HuH-7 (cell line): ENCODE measurements around the gene IL22.

ENCODE experiments used
- DNase-seq: peaks from one replicate; pipeline ENCODE4 v3.0.0; 2011; ENCODE audit warnings: low spot score

The IL22 gene, protein sequence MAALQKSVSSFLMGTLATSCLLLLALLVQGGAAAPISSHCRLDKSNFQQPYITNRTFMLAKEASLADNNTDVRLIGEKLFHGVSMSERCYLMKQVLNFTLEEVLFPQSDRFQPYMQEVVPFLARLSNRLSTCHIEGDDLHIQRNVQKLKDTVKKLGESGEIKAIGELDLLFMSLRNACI

DNA sequence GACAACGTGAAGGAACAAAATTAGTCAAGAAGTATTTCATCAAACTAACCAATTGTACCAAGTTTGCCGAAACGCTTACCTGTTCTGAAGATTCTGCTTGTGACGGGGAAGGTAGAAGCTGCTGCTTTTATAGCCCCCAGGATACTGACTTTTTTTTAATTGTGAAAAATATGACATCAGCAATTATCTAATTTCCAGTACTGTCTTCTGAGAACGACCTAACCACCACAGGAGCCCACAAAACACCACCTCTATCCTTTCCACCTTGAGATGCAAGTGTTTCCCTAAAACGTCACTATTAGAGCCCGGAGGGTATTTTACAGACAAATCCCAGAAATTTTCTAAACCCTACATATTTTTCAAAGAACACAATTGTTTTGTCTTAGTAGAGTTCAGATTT is at the start of gene IL22:
TSS of gene IL22 (minus strand) at position 101 of the 400 bp plus-strand sequence. CDS start 156 bp downstream, outside the sequence.
- DNase-seq = no peak

- DNase-seq = no peak
Observed at GRCh38 chr12:68297929-68298328, 44.5 kb upstream of the IL22 start.

GRCh38 chr12:68294251-68294650 is 40.8 kb upstream of the IL22 start:
- no peak for DNase-seq

GRCh38 chr12:68293347-68293746 is 39.9 kb upstream of the IL22 start:
- no peak for DNase-seq

- no peak for DNase-seq
Observed at GRCh38 chr12:68292151-68292943, 38.9 kb upstream of the IL22 start.

DNA sequence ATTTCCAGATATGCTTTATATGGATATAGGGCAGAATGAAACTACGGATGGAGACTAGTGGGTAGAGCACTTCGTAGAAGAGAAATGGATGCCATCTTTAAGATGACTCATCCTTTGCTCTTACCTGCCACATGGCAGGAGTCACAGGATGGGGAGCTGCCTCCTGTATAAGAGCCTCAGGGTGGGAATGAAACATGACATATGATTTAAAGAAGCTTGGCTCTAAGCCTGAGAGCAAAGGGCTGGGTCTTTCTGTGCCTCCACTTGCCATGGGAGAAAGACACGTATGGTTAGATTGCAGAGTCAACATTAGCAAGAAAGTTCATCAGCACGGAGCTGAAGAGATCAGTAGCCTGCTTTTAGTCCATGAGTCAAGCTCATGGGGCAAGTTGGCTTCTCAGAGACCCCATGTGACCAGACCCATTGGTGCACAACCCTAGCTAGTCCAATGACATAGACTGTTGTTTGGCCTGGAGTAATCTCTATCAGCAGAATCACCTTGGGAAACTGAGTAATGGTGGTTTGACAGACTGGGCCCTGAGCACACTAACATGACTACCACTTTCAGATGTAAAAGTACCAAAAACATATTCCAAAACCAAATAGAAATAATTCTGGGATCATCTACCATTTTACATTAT is 38.1 kb upstream of the IL22 start:
- DNase-seq = no peak

DNA sequence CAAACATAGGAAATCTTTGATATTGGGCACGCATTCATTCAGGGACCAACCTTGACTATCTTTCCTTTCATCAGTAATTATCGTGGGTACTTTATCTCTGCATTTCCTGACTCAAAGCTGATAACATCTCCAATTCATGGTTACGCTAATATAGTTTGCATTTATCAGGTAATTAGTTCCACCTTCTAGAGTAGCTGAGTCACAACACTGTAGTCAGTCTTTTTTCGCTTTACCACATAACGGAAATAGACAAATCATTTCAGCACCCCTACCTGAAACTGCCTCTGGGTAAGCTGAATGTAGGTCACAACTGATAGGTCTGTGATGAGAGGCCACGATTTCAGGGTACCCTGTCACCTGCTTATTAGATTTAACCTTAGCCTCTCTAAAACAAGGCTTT is 36.7 kb upstream of the IL22 start:
- no peak for DNase-seq

GRCh38 chr12:68287106-68287505 is 33.7 kb upstream of the IL22 start:
- no peak for DNase-seq

- no peak for DNase-seq
Observed at GRCh38 chr12:68286396-68286795, 33.0 kb upstream of the IL22 start.

- DNase-seq = no peak
Observed at GRCh38 chr12:68285541-68285940, 32.1 kb upstream of the IL22 start.

DNA sequence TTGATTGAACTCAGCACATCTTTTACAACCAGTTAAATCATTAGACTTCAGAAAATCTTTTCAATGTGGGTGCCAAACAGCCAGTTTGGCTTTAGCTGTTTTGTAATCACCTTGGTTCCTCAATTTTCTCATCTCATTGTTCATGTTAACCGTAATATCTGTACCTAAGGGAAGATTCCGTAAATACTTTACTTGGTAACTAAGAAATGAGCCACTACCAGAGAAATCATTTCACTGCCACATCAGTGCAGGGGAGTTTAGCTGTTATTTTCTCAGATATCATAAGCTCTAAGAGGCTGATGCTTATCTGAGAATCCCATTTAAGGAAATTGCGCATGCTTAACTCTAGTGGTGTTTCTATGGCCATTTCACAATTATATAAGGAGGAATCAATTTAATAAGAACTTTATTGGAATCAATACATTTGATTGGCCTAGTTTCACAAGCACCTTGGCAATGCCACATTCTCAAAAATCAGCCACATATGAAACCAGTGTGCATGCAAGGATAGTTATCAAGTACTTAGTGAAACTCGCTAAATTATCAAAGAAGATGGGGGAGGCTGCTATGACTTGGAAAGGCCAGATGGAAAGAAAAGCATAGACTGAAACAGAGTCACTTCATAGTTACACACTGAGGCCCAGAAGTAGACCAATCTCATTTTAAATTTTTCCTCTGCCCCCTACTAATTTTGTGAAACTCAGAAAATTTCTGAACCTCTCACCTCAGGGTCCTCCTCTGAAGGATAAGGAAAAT is 28.1 kb upstream of the IL22 start:
- no peak for DNase-seq

DNA sequence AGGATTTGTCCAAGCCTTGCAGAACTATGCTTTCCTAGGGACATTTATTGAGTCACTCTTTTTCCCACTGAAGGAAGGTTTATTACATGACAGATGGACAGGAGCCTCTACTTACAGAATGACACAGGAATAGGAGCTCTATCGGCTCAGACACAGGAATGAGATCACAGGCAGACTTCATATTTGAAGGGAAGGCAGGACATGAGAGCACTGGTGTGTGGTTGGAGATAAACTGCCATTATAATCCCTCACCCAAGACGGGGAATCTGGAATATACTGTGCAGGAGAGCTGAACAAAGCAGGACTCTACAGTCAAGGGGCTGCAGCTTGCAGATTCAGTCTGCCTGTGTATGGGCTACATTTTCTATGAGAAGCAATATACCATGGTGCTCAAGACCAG is 26.8 kb upstream of the IL22 start:
- DNase-seq = no peak

- DNase-seq = peak; percentile 37
Observed at GRCh38 chr12:68279227-68280054, 26.0 kb upstream of the IL22 start.

- DNase-seq = no peak
Observed at GRCh38 chr12:68276402-68276930, 23.1 kb upstream of the IL22 start.

DNA sequence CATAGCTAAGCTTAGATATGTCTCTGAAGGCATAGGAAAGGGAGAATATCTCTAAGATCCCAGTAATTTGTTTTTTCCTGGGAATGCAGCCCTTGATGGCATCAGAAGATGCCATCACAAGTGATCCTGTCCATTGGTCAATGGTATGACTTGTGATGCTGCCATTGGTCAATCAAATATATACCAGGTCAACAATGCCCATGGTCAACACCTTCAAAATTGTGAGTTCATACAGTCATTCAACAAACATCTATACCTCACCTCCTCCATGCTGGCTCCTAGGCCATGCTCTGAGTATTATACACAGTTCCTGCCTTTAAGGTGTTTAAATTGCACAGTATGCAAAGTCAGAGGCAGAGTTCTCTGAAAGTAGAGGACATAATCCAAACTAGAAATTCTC is 19.3 kb upstream of the IL22 start:
- DNase-seq = no peak

DNA sequence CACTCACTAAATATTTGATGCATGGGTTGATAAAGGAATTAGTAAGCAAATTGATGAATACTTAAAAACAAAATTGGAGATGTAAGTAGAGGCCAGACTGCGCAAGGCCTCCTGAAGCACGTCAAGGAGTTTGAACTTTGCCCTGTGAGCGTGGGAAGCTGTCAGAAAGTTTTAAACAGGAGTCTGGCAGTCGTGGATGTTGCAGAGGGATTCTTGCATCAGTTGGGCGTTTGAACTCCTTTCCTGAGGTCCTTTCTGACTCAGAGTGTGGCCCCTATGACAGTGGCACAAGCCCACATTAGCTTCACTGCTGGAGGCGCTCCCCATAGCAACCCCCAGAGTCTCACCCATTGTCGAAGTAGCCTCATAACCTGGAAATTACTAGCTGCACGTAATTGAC is 17.9 kb upstream of the IL22 start:
- no peak for DNase-seq

- DNase-seq = no peak
Observed at GRCh38 chr12:68270358-68270757, 17.0 kb upstream of the IL22 start.

DNA sequence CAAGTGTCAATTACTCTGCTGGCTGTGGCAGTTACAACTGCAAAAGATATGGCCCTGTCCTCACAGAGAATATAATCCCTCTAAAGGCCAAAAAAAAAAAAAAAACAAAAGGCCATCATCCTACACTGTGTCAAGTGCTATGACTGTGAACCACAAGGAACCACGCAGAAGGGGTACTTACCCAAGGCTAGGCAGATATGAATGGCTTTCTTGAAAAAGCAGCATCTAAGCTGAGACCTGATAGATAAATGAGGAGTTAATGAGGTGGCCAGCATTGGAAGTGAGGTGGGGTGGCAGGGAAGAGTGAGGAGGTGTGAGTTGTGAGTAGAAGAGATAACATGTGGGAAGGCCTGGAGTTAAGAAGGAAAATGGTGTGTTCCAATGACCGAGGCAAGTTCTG is 16.4 kb upstream of the IL22 start:
- DNase-seq = no peak

GRCh38 chr12:68268967-68269366 is 15.6 kb upstream of the IL22 start:
- no peak for DNase-seq

DNA sequence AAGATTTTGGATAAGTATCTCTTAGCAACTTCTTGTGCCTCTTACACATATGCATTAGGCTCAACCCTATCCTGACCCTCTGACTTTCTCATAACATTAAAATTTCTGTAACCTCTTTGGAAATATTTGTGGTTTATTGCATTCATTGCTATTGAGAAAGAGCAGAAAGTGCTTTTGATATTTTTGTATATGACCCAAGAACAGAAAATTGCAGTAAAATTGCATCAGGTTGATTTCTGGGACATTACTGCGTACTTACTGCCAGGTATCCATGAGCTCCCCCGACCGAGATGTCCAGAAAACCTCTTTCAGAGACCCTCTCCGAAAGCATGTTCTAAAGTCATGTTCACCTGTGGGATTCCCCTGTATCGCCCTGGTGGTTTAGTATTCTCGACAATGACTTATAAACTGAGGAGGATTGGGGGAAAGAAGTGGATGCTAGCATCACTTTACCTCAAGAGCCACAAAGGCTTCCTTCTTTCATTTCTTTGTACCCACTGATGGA is 14.5 kb upstream of the IL22 start:
- DNase-seq = no peak

- no peak for DNase-seq
Observed at GRCh38 chr12:68264857-68265256, 11.5 kb upstream of the IL22 start.
